GM10266 (cell line): ENCODE data around the gene IL17B.

Experiments used
- DNase-seq: peaks from one replicate; pipeline ENCODE4 v3.0.0; 2012; ENCODE audit errors: extremely low spot score
- CTCF ChIP-seq: IDR thresholded peaks from 2 replicates; pipeline ENCODE4 v1.5.1; 2012; ENCODE audit warnings: mild to moderate bottlenecking, low read depth; ENCODE audit not compliant: control insufficient read depth, insufficient read depth; ENCODE audit errors: missing control alignments

Gene IL17B, protein sequence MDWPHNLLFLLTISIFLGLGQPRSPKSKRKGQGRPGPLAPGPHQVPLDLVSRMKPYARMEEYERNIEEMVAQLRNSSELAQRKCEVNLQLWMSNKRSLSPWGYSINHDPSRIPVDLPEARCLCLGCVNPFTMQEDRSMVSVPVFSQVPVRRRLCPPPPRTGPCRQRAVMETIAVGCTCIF

DNA sequence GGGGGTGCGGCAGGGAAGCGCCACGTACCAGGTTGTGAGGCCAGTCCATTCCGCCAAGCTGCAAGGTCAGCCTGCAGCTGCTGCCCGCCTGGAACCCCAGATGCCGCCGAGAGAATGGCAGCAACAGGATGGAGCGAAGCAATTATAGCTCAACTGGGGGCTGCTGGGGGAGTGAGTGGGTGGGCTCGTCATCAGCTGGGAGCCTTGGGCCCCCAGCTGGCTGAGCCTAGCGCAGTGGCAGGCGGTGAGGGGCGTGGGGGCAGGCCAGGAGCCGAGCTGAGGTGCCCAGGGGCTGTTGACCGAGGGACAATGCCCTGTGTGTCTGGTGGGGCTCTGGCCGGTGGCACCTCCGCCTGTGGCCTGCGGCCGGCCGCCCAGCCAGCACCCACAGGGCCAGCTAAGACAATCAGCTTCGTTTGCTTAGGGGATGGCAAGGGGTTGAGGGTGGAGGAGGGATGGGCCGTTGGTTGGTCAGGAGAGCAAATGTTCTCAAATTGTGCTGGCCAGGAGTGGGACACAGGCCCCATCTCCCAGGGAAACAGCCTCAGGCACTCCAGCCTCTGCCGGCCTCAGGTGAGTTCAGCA lies at the start of gene IL17B:
Gene IL17B (minus strand): TSS at position 116 of the 585 bp plus-strand sequence. CDS start 67 bp downstream, at position 49.
- no peak for DNase-seq
- TF ChIP-seq CTCF = no peak

DNA sequence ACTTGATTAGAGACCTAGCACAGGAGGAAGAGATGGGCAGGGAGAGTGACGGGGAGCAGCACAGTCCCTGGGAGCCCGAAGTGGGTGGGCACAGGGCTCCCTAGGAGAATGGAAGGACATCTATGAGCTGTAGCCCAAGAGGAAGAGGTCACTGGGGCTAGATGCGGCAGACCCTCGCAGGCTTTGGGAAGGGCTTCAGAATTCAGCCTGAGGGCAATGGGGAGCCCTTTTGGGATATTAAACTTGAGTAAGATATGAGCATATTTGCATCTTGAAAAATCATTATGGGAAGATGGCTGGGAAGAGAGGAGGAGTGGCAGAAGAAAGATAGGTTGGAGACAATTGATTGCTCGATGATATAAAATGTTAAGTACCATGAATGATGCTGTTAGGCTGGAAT lies 48.9 kb upstream of the IL17B start:
- DNase-seq = no peak
- no peak for TF ChIP-seq CTCF

DNA sequence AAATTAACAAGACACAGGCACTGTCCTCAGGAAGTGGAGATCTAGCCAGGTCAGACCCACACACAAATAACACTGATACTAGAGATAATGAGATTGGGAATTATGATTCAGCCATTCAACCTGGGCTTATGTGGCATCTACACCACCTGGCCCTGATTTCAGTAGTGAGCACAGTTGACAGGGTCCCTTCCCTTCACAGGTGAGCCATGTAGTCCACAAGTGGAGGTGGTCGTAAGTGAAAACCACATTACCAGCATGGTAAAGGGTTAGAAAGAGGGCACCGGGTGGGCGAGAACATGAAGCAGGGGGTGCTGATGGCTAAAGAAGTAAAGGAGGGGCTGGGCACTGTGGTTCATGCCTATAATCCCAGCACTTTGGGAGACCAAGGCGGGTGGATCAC lies 48.3 kb upstream of the IL17B start:
- TF ChIP-seq CTCF = no peak
- DNase-seq = no peak

DNA sequence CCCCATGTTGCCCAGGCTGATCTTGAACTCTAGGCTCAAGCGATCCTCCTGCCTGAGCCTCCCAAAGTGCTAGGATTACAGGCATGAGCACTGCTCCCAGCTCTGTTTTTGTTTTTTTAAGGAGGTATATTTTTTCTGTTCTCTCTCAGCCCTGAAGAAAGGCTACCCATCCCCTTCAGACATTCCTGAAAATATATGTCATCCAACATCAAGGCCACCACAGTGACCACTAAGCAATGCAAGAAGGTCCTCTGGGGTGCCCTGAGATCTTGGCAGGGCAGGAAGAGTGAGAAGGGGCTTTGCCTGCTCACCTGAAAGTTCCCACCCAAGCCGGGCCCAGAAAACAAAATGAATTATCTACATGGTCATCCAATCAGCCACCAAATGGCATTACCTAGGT lies 47.8 kb upstream of the IL17B start:
- no peak for DNase-seq
- TF ChIP-seq CTCF = no peak

DNA sequence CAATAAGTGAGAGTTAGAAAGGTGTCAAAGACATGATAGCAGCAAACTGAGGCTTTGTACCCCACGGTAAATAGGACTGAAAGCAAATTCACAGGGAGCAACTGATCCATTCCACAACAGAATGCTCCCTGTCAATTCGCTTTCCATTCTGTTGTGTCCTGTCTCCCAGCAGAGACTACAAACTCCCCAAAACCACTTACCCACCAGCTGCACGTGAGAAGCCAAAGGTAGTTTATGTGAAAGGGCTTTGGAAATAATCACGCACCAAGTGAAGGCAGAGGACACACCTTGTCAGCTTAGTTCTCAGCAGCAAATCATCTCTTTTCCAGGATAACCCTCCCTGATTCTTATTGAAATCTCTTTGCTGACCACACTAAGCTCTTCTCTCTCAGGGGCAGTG lies 46.6 kb upstream of the IL17B start:
- no peak for DNase-seq

GRCh38 chr5:149424371-149425315 lies 45.6 kb upstream of the IL17B start:
- DNase-seq = no peak
- no peak for TF ChIP-seq CTCF

More for the DNA sequence above, 46.6 kb upstream of the IL17B start:
- no peak for TF ChIP-seq CTCF
